GM13976 (cell line): Measurements from ENCODE around the gene RNF135.
A peak's percentile ranks its signal among the peaks of the same experiment; 100 is the strongest.
"Not testable (repeated sequence)": the region's sequence is repeated elsewhere in the genome, so short reads cannot be mapped to it uniquely, and the experiment has no call there.

Source experiments
- DNase-seq: peaks from one replicate; pipeline ENCODE4 v3.0.0; 2012; ENCODE audit warnings: low spot score
- CTCF ChIP-seq: IDR thresholded peaks from 2 replicates; pipeline ENCODE4 v1.5.1; 2012; ENCODE audit warnings: borderline replicate concordance, mild to moderate bottlenecking; ENCODE audit not compliant: insufficient read depth; ENCODE audit errors: extremely low read depth, missing control alignments, control extremely low read depth
- in situ Hi-C: fragments of 300-500 bp; cut with MboI; formaldehyde crosslinking; loops from one replicate; pipeline ENCODE4 v1.12.0; 2022; ENCODE audit warnings: low sequenced_read_pairs, mixed read lengths, inconsistent platforms; ENCODE audit not compliant: unreplicated experiment

Gene RNF135

GRCh38 chr17:31002047-31002446, 31.2 kb downstream of the RNF135 start:
- in situ Hi-C loops, result loop anchor here (25.0 kb wide), 1 partner anchor 360 kb away; no protein-coding TSS in a partner anchor
- no peak for TF ChIP-seq CTCF

GRCh38 chr17:31003225-31003866, 32.5 kb downstream of the RNF135 start:
- in situ Hi-C loops, result loop anchor here (25.0 kb wide), 1 partner anchor 359 kb away; no protein-coding TSS in a partner anchor
- no peak for TF ChIP-seq CTCF
- DNase-seq, result no peak

More at GRCh38 chr17:31002047-31002446, 31.2 kb downstream of the RNF135 start:
- no peak for DNase-seq

- in situ Hi-C loops, result loop anchor here (25.0 kb wide), 1 partner anchor 358 kb away; no protein-coding TSS in a partner anchor
- no peak for TF ChIP-seq CTCF
- DNase-seq, result no peak
Measured at GRCh38 chr17:31004160-31004559, 33.3 kb downstream of the RNF135 start.

- no peak for DNase-seq
- TF ChIP-seq CTCF, result no peak
- in situ Hi-C loops, result loop anchor here (25.0 kb wide), 1 partner anchor 354 kb away; no protein-coding TSS in a partner anchor
Measured at GRCh38 chr17:31007695-31008373, 37.0 kb downstream of the RNF135 start.

GRCh38 chr17:31008374-31009041, 37.7 kb downstream of the RNF135 start:
- peak; percentile 78 for DNase-seq
- in situ Hi-C loops, result loop anchor here (25.0 kb wide), 1 partner anchor 354 kb away; no protein-coding TSS in a partner anchor
- TF ChIP-seq CTCF, result no peak

- in situ Hi-C loops, result loop anchor here (25.0 kb wide), 1 partner anchor 353 kb away; no protein-coding TSS in a partner anchor
- DNase-seq, result peak; percentile 41
Measured at GRCh38 chr17:31009042-31009702, 38.3 kb downstream of the RNF135 start.

GRCh38 chr17:31010014-31010413, 39.2 kb downstream of the RNF135 start:
- not testable (repeated sequence) for DNase-seq
- in situ Hi-C loops, result loop anchor here (10.0 to 25.0 kb wide), 2 partner anchors 205 to 352 kb away; no protein-coding TSS in a partner anchor
